ENCODE data around the gene PRKCE.
"Not testable (repeated sequence)": the region's sequence is repeated elsewhere in the genome, so short reads cannot be mapped to it uniquely, and the experiment has no call there.

The PRKCE gene

DNA sequence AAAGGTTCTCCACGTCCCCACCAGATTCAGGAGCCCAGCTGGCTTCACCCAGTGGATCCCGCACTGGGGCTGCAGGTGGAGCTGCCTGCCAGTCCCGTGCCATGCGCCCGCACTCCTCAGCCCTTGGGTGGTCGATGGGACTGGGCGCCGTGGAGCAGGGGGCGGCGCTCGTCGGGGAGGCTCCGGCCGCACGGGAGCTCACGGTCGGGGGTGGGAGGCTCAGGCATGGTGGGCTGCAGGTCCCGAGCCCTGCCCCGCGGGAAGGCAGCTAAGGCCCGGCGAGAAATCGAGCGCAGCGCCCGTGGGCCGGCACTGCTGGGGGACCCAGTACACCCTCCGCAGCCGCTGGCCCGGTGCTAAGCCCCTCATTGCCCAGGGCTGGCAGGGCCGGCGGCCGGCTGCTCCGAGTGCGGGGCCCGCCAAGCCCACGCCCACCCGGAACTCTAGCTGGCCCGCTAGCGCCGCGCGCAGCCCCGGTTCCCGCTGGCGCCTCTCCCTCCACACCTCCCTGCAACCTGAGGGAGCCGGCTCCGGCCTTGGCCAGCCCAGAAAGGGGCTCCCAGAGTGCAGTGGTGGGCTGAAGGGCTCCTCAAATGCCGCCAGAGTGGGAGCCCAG, 266.2 kb downstream of the PRKCE start:
- H3K79me2 ChIP-seq (ENCODE audit: control insufficient read depth, insufficient read depth, low read length); H3K79me1 ChIP-seq (ENCODE audit: low read length); H3K9ac ChIP-seq (ENCODE audit: low read length); H3K27ac ChIP-seq (ENCODE audit: low read depth, low read length); H4K8ac ChIP-seq (ENCODE audit: low read depth, low read length); H3K27me3 ChIP-seq (ENCODE audit: insufficient read depth, low read length, poor library complexity); H3K18ac ChIP-seq (ENCODE audit: low read length); H3K4me3 ChIP-seq (ENCODE audit: low read length); DNase-seq; H2BK15ac ChIP-seq (replicated peaks; ENCODE audit: low read depth); H3K23ac ChIP-seq (ENCODE audit: low read length); H2BK5ac ChIP-seq (ENCODE audit: low read length); H3K56ac ChIP-seq (ENCODE audit: low read length); H2BK120ac ChIP-seq (ENCODE audit: low read depth, low read length); H3K4me2 ChIP-seq (ENCODE audit: low read length); H3K4me1 ChIP-seq (ENCODE audit: control insufficient read depth, low read depth, low read length); H3K36me3 ChIP-seq (ENCODE audit: control insufficient read depth, insufficient read depth, low read length); H3K4ac ChIP-seq (ENCODE audit: low read depth, low read length); H2AK5ac ChIP-seq (ENCODE audit: low read length); H4K5ac ChIP-seq (ENCODE audit: low read length): not testable (repeated sequence)
- WGBS (ENCODE audit: extremely low coverage, insufficient coverage, low lambda C conversion rate): no CpG with 5 or more reads among the region's 49 CpGs

GRCh38 chr2:45918463-45919159, 267.1 kb downstream of the PRKCE start:
- Histone ChIP-seq H3K4me2 (ENCODE audit: low read length) (no peak overlapping the region), H2BK5ac (ENCODE audit: low read length) (no peak overlapping the region), H2AK5ac (ENCODE audit: low read length) (no peak overlapping the region), H3K27me3 (ENCODE audit: insufficient read depth, low read length, poor library complexity) (no peaks in the 10 kb centered on the region), H3K18ac (ENCODE audit: low read length) (no peak overlapping the region), H3K56ac (ENCODE audit: low read length) (no peak overlapping the region), H4K8ac (ENCODE audit: low read depth, low read length) (no peak overlapping the region), H3K79me2 (ENCODE audit: control insufficient read depth, insufficient read depth, low read length) (no peaks in the 10 kb centered on the region), H3K36me3 (ENCODE audit: control insufficient read depth, insufficient read depth, low read length) (no peaks in the 10 kb centered on the region), H3K4ac (ENCODE audit: low read depth, low read length) (no peak overlapping the region), H3K4me3 (ENCODE audit: low read length) (no peak overlapping the region), H2BK15ac (replicated peaks; ENCODE audit: low read depth) (no peak overlapping the region), H3K4me1 (ENCODE audit: control insufficient read depth, low read depth, low read length) (no peaks in the 10 kb centered on the region), H3K27ac (ENCODE audit: low read depth, low read length) (no peak overlapping the region), H4K5ac (ENCODE audit: low read length) (no peak overlapping the region), H3K23ac (ENCODE audit: low read length) (no peak overlapping the region), H3K79me1 (ENCODE audit: low read length) (no peaks in the 10 kb centered on the region), H2BK120ac (ENCODE audit: low read depth, low read length) (no peak overlapping the region), H3K9ac (ENCODE audit: low read length) (no peak overlapping the region)
- no peak for DNase-seq
- no CpG with 5 or more reads among the region's 7 CpGs for WGBS (ENCODE audit: extremely low coverage, insufficient coverage, low lambda C conversion rate)

DNA sequence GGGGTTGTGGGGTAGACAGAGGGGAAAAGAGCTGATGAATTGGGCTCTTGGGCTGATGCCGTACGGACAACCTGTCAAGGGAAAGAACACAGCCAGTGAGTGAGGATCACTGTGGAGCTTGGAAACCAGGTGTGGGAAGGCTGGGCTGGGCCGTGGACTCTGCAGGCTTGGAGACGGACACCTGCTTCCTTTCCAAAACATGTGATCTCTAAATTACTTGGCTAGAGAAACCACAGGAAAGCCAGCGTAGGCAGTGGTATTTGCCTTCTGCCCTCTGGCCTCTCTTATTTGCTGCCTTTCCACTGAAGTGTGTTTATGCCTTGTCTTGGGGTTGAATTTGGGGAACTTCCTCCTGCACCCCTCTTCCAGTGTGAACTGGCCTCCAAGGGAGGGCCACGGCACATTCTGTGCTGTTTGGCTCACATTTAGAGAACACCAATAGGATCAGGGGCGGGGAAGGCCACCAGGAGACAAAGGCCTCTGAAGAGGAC, 267.7 kb downstream of the PRKCE start:
- no peaks in the 10 kb centered on the region for H3K36me3 ChIP-seq (ENCODE audit: control insufficient read depth, insufficient read depth, low read length)
- no peaks in the 10 kb centered on the region for H3K27me3 ChIP-seq (ENCODE audit: insufficient read depth, low read length, poor library complexity)
- no peak overlapping the region for H3K4me2 ChIP-seq (ENCODE audit: low read length)
- no peak for DNase-seq
- no peak overlapping the region for H3K27ac ChIP-seq (ENCODE audit: low read depth, low read length)
- no peak overlapping the region for H2BK5ac ChIP-seq (ENCODE audit: low read length)
- H3K4me3 ChIP-seq (ENCODE audit: low read length): no peak overlapping the region
- no CpG with 5 or more reads among the region's 7 CpGs for WGBS (ENCODE audit: extremely low coverage, insufficient coverage, low lambda C conversion rate)
- H3K56ac ChIP-seq (ENCODE audit: low read length): no peak overlapping the region
- no peak overlapping the region for H2AK5ac ChIP-seq (ENCODE audit: low read length)
- no peaks in the 10 kb centered on the region for H3K79me2 ChIP-seq (ENCODE audit: control insufficient read depth, insufficient read depth, low read length)
- H3K4ac ChIP-seq (ENCODE audit: low read depth, low read length): no peak overlapping the region
- H3K79me1 ChIP-seq (ENCODE audit: low read length): no peaks in the 10 kb centered on the region
- H3K4me1 ChIP-seq (ENCODE audit: control insufficient read depth, low read depth, low read length): no peaks in the 10 kb centered on the region
- no peak overlapping the region for H4K8ac ChIP-seq (ENCODE audit: low read depth, low read length)
- H3K23ac ChIP-seq (ENCODE audit: low read length): no peak overlapping the region
- no peak overlapping the region for H3K9ac ChIP-seq (ENCODE audit: low read length)
- no peak overlapping the region for H3K18ac ChIP-seq (ENCODE audit: low read length)
- H2BK15ac ChIP-seq (replicated peaks; ENCODE audit: low read depth): no peak overlapping the region
- no peak overlapping the region for H4K5ac ChIP-seq (ENCODE audit: low read length)
- no peak overlapping the region for H2BK120ac ChIP-seq (ENCODE audit: low read depth, low read length)

DNA sequence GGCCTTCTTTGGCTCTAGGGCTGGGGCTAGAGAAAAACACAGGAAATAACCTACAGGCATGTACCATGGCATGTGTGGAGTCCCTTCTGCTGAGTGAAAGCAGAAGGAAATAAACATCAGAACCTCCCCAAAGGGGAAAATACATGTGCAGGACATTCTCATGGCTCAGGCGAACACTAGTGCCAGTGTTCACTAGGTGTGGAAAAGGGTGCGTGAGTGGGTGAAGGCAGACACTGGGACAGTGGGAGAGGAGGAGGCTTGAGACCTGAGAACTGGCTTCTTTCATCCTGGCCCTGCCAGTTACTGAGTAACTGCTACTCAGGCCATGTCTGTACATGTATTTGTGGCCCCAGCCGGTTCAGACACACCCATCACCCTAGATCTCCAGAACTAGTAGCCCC, 268.2 kb downstream of the PRKCE start:
- H3K23ac ChIP-seq (ENCODE audit: low read length): no peak overlapping the region
- no peak overlapping the region for H2AK5ac ChIP-seq (ENCODE audit: low read length)
- no peak overlapping the region for H4K5ac ChIP-seq (ENCODE audit: low read length)
- H3K4me3 ChIP-seq (ENCODE audit: low read length): no peak overlapping the region
- H3K79me1 ChIP-seq (ENCODE audit: low read length): no peaks in the 10 kb centered on the region
- H3K4ac ChIP-seq (ENCODE audit: low read depth, low read length): no peak overlapping the region
- H3K36me3 ChIP-seq (ENCODE audit: control insufficient read depth, insufficient read depth, low read length): no peaks in the 10 kb centered on the region
- no peak overlapping the region for H2BK120ac ChIP-seq (ENCODE audit: low read depth, low read length)
- H3K56ac ChIP-seq (ENCODE audit: low read length): no peak overlapping the region
- DNase-seq: no peak
- no peak overlapping the region for H4K8ac ChIP-seq (ENCODE audit: low read depth, low read length)
- no peak overlapping the region for H3K4me2 ChIP-seq (ENCODE audit: low read length)
- H2BK5ac ChIP-seq (ENCODE audit: low read length): no peak overlapping the region
- H3K4me1 ChIP-seq (ENCODE audit: control insufficient read depth, low read depth, low read length): no peaks in the 10 kb centered on the region
- no CpG with 5 or more reads among the region's 3 CpGs for WGBS (ENCODE audit: extremely low coverage, insufficient coverage, low lambda C conversion rate)
- no peak overlapping the region for H2BK15ac ChIP-seq (replicated peaks; ENCODE audit: low read depth)
- H3K18ac ChIP-seq (ENCODE audit: low read length): no peak overlapping the region
- no peaks in the 10 kb centered on the region for H3K27me3 ChIP-seq (ENCODE audit: insufficient read depth, low read length, poor library complexity)
- H3K9ac ChIP-seq (ENCODE audit: low read length): no peak overlapping the region
- no peaks in the 10 kb centered on the region for H3K79me2 ChIP-seq (ENCODE audit: control insufficient read depth, insufficient read depth, low read length)
- no peak overlapping the region for H3K27ac ChIP-seq (ENCODE audit: low read depth, low read length)

DNA sequence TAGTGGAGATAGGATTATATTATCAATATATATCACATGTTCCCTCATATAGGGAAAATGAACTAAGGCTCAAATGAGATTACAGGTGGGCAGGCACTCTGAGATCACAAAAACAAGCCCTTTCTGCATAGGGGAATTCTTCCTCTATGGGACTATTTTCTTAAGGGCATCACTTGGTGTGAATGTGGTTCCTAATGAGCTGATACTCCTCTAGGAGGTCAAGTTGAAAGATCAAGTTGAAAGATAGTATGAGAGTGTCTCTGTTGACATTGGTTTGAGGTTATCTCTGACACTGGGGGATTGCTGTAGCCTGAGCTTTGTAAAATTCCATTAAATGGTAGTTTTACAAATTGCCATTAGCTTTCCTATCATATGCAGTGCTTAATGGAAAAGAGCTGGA, 270.4 kb downstream of the PRKCE start:
- Histone ChIP-seq H2BK5ac (ENCODE audit: low read length) (no peak overlapping the region), H3K4me2 (ENCODE audit: low read length) (no peak overlapping the region), H3K79me2 (ENCODE audit: control insufficient read depth, insufficient read depth, low read length) (no peaks in the 10 kb centered on the region), H3K4me3 (ENCODE audit: low read length) (no peak overlapping the region), H2BK15ac (replicated peaks; ENCODE audit: low read depth) (no peak overlapping the region), H3K36me3 (ENCODE audit: control insufficient read depth, insufficient read depth, low read length) (no peaks in the 10 kb centered on the region), H3K4me1 (ENCODE audit: control insufficient read depth, low read depth, low read length) (no peaks in the 10 kb centered on the region), H4K8ac (ENCODE audit: low read depth, low read length) (no peak overlapping the region), H3K4ac (ENCODE audit: low read depth, low read length) (no peak overlapping the region), H3K79me1 (ENCODE audit: low read length) (no peaks in the 10 kb centered on the region), H3K27me3 (ENCODE audit: insufficient read depth, low read length, poor library complexity) (no peaks in the 10 kb centered on the region), H2AK5ac (ENCODE audit: low read length) (no peak overlapping the region), H4K5ac (ENCODE audit: low read length) (no peak overlapping the region), H3K56ac (ENCODE audit: low read length) (no peak overlapping the region), H2BK120ac (ENCODE audit: low read depth, low read length) (no peak overlapping the region), H3K23ac (ENCODE audit: low read length) (no peak overlapping the region), H3K27ac (ENCODE audit: low read depth, low read length) (no peak overlapping the region), H3K18ac (ENCODE audit: low read length) (no peak overlapping the region), H3K9ac (ENCODE audit: low read length) (no peak overlapping the region)
- no peak for DNase-seq

- Histone ChIP-seq H3K4me2 (ENCODE audit: low read length) (no peak overlapping the region), H3K56ac (ENCODE audit: low read length) (no peak overlapping the region), H3K4me3 (ENCODE audit: low read length) (no peak overlapping the region), H3K27me3 (ENCODE audit: insufficient read depth, low read length, poor library complexity) (no peaks in the 10 kb centered on the region), H3K4me1 (ENCODE audit: control insufficient read depth, low read depth, low read length) (no peaks in the 10 kb centered on the region), H3K36me3 (ENCODE audit: control insufficient read depth, insufficient read depth, low read length) (no peaks in the 10 kb centered on the region), H2BK5ac (ENCODE audit: low read length) (no peak overlapping the region), H4K8ac (ENCODE audit: low read depth, low read length) (no peak overlapping the region), H2AK5ac (ENCODE audit: low read length) (no peak overlapping the region), H3K4ac (ENCODE audit: low read depth, low read length) (no peak overlapping the region), H3K27ac (ENCODE audit: low read depth, low read length) (no peak overlapping the region), H3K9ac (ENCODE audit: low read length) (no peak overlapping the region), H3K18ac (ENCODE audit: low read length) (no peak overlapping the region), H3K23ac (ENCODE audit: low read length) (no peak overlapping the region), H4K5ac (ENCODE audit: low read length) (no peak overlapping the region), H3K79me1 (ENCODE audit: low read length) (no peaks in the 10 kb centered on the region), H3K79me2 (ENCODE audit: control insufficient read depth, insufficient read depth, low read length) (no peaks in the 10 kb centered on the region), H2BK15ac (replicated peaks; ENCODE audit: low read depth) (no peak overlapping the region), H2BK120ac (ENCODE audit: low read depth, low read length) (no peak overlapping the region)
- peak; percentile 75 for DNase-seq
- whole genome bisulfite sequencing (ENCODE audit: extremely low coverage, insufficient coverage, low lambda C conversion rate): no CpG with 5 or more reads among the region's 7 CpGs
Measured at GRCh38 chr2:45922577-45922988, 271.1 kb downstream of the PRKCE start.
